Hematopoietic multipotent progenitor cell treated with erythropoietin and hydrocortisone succinate and interleukin-3 and kit ligand, for 15 days (in vitro differentiated cells): ENCODE data around the gene LRRC25.
A peak's percentile ranks its signal among the peaks of the same experiment; 100 is the strongest.
"Not testable (repeated sequence)": the region's sequence is repeated elsewhere in the genome, so short reads cannot be mapped to it uniquely, and the experiment has no call there.

Source experiments
- DNase-seq: peaks from one replicate; pipeline ENCODE4 v3.0.0-alpha.2; 2015; ENCODE audit warnings: low spot score

LRRC25 gene

DNA sequence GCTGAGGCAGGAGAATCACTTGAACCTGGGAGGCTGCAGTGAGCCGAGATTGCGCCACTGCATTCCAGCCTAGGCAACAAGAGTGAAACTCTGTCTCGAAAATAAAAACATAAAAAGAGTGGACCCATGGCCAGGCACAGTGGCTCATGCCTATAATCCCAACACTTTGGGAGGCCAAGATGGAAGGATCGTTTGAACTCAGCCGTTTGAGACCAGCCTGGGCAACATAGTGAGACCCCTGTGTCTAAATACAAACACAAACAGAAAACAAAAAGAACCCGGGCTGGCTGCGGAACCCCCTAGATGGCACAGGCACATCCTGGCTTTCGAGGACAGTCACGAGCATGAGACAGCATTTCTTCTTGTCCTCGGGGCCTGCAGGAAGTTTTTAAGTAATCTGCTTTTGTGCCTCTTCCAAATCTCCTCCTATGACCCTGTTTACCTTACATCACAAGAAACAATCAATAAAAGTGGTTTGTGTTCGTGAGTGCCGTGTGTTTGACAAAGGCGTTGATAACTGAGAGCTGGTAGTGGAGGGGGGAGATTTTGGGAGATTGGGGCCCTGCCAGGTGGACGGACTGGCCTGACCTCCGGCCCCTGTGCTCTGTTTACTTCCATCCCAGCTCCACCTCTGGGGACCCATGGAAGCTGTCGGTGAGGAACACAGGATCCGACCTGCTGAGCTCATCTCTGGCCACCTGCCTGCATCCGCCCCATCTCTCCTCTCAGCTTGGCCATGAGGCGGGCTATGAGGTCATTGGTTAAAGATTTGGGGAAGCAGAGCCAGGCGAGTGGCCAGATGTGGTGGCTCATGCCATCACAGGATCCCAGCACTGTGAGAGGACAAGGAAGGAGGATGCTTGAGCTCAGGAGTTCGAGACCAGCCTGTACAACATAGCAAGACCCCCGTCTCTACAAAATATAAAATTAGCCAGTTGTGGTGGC, 17.3 kb downstream of the LRRC25 start:
- peak; percentile 70 for DNase-seq

DNA sequence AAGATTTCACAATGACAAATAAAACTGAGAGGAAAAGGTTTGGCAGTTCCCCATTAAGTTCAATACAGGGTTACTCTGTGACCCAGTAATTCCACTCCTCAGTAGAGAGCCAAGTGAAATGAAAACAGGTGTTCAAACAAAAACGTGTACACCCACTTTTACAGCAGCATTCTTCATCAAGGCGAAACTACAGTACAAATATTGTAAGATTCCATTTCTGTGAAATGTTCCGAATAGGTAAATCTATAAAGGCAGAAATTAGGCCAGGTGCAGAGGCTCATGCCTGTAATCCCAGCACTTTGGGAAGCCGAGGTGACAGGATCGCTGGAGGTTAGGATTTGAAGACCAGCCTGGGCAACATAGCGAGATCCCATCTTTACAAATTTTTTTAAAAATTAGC, 20.4 kb downstream of the LRRC25 start:
- peak; percentile 9 for DNase-seq

DNA sequence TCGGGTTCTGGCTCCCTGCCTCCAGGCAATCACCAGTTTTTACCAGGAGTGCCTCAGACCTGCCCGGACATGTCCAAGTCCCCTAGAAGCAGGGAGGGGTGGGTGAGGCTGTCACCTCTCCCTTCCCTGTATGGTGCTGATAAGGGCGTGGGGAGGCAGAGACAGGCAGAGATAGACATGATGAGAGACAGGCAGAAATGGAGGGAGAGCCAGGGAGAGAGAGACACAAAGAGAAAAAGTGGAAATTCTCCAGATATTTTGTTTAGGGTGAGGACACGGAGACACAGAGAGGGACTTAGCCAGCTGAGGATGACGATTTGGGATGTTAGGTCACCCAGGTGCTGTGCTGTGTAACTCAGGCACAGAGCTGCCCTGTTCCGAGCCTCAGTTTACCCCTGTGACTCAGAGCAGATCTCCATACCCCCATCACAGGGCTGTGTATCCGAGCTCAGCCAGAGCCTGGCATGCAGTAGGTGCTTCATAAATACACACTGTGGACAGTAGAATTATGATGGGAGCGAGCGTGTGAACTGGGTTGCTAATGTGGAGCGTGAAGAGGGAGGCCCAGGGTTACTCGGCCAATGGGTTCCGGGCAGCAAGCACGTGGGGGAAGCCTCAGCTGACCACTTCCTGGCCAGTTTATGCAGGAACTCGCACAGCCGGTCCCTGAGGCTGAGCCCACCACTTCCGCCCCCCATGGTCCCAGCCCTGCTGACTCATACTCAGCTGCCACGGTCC, 23.4 kb downstream of the LRRC25 start:
- peak; percentile 96 for DNase-seq

DNA sequence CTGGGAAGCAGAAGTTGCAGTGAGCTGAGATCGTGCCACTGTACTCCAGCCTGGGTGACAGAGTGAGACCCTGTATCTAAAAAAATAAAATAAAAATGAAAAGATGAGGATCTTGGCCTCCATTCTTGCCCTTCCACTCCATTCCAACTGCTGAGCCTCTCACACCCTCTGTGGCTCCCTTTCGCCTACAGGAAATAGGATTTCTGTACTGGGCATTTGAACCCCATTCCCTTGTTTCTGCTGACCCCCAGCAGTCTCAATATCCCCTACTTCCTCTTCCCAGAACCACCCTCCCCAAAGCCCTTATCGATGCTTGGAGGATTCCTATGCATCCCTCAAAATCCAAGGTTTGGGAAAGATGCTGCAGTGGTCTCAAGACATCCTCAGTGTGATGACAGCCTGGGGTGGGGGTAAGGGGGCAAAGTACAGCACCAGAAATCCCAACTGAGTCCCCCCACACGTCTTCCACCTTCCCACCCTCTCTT, 24.0 kb downstream of the LRRC25 start:
- DNase-seq, result no peak

DNA sequence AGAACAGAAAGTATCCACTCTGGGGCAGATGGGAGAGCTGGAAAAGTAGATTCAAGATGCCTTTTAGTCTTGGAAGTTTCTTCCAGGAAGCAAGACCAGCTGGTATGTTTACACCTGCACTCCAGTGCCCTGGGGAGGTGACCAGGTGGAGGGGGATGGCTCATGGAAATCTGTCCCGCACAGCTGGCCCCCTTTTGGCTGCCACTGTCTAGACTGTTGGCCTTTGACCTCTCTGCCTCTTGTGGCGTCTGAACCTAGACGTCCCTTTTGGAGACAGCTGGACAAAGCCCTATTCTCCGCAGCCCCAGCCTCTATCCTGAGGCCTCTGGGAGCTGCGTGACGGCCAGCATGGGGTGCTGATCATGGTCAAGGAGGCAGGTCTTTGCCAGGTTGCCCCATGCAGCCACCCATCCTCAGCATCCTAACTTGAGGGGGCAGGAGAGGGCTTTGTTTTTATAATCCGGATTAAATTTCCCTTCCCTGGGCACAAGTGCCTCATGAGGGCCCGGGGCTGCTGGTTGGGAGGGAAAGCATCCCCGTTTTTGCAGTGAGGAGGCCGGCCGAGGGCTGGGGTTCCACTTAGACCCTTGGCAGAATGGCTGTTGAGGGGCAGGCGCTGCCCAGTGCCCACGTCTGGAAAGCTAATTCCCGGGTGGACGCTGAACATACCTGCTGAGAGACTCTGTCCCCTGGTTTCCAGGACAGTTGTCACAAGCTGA, 28.8 kb downstream of the LRRC25 start:
- DNase-seq, result no peak

DNA sequence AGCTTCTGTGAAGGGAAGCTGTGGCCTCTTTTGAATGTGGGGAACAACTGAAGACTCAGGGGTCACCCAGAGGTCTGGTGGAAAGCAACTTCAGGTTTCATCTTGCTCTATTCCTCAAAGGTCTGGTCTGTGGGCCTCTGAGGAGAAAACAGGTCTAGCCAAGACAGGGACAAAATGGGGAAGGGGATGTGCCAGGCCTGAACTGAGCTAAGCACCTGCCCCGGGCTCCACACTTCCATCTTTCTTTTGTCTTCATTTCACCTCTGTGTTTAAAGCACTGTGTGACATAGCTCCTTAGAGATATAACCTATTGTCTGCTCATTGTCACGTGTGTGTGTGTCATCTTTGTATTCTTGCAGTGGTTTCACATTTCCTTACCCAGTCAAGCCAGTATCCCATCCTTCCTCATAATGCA, 31.4 kb downstream of the LRRC25 start:
- no peak for DNase-seq

DNA sequence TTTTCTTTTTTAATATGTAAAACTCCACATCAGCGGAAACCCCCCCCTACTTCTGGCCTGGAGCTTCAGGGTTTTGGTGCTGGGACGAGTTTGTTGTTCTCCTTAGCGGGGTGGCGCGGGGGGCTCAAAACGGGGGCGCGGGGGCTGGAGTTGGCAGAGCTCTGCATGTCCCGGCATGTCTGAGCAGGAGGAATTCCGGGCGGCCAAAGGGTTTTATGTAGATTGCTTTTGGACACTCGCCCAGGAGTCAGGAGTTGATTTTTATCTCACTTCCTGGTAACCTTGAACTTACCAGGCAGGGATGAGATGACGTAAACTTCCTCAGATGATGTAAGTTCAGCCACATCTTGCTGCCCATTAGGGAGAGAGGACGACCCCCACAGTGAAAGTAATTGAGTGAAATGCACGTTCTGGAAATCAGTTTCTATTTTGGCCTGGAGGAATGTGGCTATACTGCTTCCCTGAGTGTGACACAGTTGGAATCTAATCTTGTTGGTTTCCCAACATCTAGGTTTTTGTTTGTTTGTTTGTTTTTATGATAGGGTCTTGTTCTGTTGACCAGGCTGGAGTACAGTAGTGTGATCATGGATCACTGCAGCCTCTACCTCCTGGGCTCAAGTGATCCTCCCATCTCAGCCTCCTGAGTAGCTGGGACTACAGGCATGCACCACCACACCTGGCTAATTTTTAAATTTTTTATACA, 32.4 kb downstream of the LRRC25 start:
- DNase-seq, result peak; percentile 86

DNA sequence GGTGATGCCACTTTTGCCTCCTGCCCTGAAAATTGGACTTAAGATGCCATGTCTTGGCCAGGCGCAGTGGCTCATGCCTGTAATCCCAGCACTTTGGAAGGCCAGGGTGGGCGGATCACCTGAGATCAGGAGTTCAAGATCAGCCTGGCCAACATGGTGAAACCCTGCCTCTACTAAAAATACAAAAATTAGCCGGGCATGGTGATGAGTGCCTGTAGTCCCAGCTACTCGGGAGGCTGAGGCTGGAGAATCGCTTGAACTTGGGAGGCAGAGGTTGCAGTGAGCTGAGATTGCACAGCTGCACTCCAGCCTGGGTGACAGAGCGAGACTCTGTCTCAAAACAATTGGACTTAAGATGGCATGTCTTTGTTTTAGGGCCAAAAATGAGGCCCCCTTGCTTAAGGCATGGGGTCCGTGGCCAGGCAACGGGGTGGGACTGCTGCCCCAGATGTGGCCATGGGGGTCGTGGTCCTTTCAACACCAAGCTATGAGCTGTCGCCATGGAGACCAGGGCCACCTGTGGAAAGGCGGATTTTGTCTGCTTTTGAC, 33.1 kb downstream of the LRRC25 start:
- not testable (repeated sequence) for DNase-seq

DNA sequence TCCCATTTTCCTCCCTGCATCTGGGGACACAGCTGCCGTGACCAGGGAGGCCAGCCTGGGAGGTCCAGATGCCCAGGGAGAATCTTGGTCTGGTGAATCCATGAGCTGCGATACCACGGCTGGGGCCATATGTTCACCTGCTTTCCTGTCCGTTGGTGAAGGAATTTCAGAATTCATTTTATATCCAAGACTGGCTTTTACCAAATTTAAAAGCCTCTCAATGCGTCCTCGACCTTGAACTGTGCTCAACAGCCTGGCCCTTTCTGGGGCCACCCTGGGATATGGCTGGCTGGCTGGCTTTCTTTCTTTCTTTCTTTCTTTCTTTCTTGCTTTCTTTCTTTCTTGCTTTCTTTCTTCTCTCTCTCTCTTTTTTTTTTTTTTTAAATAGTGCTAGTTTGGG, 33.6 kb downstream of the LRRC25 start:
- no peak for DNase-seq

DNA sequence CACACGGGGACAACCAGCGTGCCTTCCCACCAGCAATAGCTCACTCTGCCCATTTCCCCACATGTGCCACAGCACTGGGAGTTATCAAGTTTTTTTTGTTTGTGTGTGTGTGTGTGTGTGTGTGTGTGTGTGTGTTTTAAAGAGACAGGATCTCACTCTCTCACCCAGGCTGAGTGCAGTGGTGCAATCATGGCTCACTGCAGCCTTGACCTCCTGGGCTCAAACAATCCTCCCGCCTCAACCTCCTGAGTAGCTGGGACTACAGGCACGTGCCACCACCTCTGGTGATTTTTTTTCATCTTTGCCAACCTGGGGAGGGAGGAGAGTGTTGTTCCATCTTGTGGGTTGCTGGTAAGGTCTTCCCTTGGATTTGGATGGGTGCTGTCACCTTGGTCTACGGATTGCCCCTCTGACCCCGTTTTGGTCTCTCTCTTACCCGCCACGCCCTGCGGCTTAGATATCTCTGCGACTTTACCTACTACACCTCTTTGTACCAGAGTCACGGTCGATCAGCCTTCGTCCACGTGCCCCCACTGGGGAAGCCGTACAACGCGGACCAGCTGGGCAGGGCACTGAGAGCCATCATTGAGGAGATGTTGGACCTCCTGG, 34.4 kb downstream of the LRRC25 start:
- DNase-seq, result no peak

DNA sequence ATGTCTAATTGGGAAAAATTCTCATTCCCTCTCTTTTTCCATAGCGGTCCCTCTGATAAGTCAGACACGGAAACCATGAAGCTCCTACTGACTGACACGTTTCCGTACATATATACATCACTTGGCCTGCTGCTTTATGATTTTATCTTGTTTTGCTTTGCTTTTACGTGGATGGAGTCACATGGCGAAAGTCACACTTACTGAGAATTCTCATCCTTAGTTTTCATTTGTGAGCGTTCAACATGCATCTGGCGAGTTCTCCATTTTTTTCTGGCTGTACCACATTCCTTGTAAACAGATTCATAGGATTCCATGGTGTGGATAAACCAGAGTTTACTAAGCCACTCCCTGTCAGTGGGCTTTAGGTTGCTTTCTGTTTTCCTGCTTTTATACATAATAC, 35.8 kb downstream of the LRRC25 start:
- DNase-seq, result no peak

DNA sequence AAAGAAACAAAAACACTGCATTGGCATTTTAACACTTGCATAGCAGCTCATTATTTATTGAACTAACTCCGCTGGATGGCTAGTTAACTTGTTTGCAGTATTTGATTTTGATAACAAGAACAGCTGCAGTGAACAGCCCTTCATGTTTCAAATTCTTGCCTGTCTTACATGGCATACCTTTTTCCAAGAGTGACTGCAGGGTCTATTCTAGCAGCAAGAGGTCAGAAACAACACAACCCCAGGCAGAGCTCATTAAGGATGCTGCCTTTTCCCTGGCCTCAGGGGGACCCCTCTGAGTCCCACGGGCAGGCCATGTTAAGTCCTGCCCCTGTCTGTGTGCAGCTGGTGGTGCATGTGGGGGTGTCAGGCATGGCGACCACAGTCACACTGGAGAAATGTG, 40.4 kb downstream of the LRRC25 start:
- no peak for DNase-seq

DNA sequence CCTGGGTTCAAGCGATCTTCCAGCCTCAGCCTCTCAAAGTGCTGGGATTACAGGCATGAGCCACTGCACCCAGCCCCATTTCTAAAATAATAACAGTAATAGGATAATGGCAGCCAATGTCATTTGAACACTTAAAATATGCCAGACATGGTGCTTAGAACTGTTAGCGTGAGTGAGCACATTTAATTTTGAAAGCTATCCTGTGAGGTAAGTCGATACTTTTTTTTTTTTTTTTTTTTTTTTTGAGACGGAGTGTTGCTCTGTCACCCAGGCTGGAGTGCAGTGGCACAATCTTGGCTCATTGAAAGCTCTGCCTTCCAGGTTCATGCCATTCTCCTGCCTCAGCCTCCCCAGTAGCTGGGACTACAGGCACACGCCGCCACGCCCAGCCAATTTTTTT, 42.7 kb downstream of the LRRC25 start:
- DNase-seq, result not testable (repeated sequence)

DNA sequence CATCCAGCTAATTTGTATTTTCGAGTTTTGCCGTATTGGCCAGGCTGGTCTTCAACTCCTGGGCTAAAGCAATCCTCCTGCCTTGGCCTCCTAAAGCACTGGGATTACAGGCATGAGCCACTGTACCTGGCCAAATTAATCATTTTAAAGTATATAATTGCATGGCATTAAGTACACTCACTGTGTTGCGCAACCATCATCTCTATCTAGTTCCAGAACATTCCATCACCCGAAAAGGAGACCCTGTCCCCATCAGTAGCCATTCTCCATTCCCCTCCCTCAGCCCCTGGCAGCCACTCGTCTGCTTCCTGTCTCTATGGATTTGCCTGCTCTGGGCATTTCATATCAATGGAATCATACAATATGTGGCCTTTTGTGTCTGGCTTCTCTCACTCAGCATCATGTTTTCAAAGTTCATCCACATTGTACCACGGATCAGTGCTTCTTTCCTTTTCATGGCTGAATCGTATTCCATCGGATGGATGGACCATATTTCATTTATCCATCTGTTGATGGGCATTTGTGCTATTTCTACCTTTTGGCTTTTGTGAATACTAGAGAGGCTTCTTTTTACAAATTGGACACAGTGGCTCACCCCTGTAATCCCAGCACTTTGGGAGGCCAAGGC, 43.9 kb downstream of the LRRC25 start:
- no peak for DNase-seq

DNA sequence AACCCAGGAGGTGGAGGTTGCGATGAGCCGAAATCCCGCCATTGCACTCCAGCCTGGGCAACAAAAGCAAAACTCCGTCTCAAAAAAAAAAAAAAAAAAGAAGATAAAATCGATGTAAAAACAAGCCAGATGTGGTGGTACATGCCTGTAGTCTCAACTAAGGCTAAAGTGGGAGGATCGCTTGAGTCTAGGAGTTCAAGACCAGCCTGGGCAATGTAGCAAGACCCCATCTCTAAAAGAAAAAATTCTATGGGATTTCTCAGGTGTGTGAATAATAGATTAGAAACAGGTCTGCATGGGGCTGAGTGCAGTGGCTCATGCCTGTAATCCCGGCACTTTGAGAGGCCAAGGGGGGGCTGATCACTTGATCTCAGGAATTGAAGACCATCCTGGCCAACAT, 45.9 kb downstream of the LRRC25 start:
- DNase-seq, result no peak

DNA sequence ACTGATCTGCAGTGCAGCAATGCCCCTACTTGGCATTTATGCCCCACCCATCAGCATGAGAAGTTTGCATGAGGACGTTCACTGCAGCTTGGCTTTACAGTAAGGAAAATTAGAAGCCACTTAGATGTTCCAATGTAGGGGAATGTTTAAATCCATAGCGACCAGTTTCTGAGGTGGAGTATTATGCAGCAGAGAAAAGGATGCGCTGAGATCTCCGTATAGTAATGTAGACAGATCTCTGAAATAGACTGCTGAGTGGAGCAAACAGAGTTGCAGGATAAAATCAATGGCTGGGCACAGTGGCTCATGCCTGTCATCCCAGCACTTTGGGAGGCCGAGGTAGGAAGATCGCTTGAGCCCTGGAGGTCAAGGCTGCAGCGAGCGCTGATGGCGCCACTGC, 46.9 kb downstream of the LRRC25 start:
- no peak for DNase-seq

DNA sequence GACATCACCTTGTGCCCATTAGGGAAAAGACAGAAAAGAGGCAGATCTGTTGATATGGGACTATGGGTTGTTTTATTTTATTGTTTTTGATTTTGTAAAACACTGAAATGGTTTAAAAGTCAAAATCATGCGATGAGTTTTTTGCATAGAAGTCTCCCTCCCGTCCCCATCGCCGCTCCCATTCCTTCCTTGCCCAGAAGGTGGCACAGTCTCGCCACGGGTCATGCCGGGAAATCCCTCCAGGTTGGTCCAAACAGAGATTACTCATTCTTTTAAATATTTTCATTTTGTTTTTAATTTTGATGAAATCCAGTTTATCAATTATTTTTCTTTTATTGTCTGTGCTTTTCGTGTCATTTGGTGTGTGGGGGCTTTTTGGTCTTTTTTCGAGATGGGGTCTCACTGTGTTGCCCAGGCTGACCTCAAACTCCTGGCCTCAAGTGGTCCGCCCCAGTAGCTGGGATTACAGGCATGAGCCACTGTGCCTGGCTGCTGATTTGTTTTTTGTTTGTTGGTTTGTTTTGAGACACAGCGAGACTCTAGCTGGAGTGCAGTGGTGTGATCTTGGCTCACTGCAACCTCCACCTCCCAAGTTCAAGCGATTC, 47.8 kb downstream of the LRRC25 start:
- DNase-seq, result peak; percentile 84

DNA sequence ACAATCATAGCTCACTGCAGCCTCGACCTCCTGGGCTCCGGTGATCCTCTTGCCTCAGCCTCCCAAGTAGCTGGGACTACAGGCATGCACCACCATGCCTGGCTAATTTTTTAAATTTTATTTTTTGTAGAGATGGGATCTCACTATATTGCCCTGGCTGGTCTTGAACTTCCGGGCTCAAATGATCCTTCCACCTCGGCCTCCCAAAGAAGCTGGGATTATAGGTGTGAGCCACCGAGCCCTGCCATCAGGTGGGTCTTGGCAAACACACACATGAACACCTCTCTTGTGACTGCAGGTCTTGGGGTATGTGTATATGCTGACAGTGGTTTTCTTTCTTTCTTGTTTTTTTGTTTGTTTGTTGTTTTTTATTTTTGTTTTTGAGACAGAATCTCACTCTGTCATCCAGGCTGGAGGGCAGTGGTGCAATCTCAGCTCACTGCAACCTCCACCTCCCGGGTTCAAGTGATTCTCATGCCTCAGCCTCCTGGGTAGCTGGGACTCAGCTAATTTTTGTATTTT, 48.5 kb downstream of the LRRC25 start:
- not testable (repeated sequence) for DNase-seq

DNA sequence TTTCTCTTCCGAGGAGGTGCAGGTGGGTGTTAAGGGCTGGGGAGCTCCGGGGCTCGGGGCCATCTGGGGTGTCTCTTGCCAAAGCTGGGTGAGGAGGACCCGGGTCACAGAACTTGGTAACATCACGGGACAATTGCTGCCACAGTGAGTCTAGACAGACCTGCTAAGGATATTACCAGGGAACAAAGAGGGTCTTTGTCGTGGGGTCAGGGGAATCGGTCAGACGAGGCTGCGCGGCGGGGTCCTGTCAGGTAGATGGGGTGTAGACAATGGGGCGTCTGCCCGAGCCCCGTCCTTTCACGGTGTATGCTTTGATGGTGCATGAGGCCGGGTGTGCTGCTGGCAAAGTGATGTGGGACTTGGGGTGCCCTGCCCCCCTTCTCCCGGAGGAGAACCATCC, 49.3 kb downstream of the LRRC25 start:
- no peak for DNase-seq

DNA sequence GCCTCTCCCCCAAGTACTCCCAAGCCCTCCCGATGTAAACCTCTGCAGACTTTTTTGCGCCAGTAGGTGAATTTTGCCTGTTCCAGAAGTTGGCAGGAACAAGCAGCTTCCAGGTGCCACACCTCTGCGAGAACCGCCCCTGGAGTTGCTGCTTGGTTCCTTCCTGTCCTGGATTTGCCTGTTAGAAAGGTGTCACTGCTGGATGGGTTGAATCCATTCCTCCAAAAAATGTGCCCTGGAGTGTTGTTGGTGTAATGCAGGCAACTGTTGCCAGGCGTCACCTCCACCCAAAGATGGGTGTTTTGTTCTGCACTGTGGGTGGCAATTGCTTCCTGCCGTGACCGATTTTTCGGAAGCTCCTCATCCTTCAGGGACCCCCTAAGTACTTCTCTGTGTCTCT, 51.3 kb downstream of the LRRC25 start:
- DNase-seq, result no peak
